ENCODE results near the gene PCBP3. TPM values are rescaled to one million over a fixed set of nuclear protein-coding genes. Genes with fewer than 3 reads are reported as not detected.

The PCBP3 gene
- total RNA-seq, 1 experiment from 2014 or later: not detected

- Histone ChIP-seq H2AFZ (no peak overlapping the region), H3K79me2 (ENCODE audit: low read depth) (no peaks in the 10 kb centered on the region), H3K9me3 (ENCODE audit: insufficient read depth, low read depth) (no peaks in the 10 kb centered on the region), H3K4me1 (replicated peaks; ENCODE audit: insufficient read depth) (0 out of 2 replicates have a peak, but pooled peaks cover 11% of the 10 kb centered on the region), H3K9me2 (ENCODE audit: insufficient read depth) (no peaks in the 10 kb centered on the region), H3K36me3 (ENCODE audit: low read depth) (no peaks in the 10 kb centered on the region), H3K4me2 (no peak overlapping the region), H4K20me1 (ENCODE audit: insufficient read depth) (no peaks in the 10 kb centered on the region), H3K27me3 (ENCODE audit: insufficient read depth, low read depth) (0 out of 2 replicates have a peak, but pooled peaks cover 9% of the 10 kb centered on the region), H3F3A (ENCODE audit: insufficient read depth, low read depth) (no peaks in the 10 kb centered on the region), H3K4me3 (no peak overlapping the region), H3K27ac (no peak overlapping the region)
- TF ChIP-seq EZH2 (IDR thresholded peaks at IDR 0.05; ENCODE audit: low read depth) (no peak), CTCF (conservative IDR thresholded peaks at IDR 0.05) (no peak)
- BruUV-seq (replicated peaks): no TSS peak
- no peak for DNase-seq
- intact Hi-C loops (cut with micrococcal nuclease; ENCODE audit: unreplicated experiment): no loop called here
- ChIA-PET CTCF (no interaction called here), POLR2A (ENCODE audit: unreplicated experiment) (no interaction called here)
Observed at GRCh38 chr21:45871616-45872236, 228.2 kb downstream of the PCBP3 start.

- no peak for DNase-seq
- ChIA-PET POLR2A (ENCODE audit: unreplicated experiment) (interaction anchor here (0.7 kb wide), 1 partner anchor 552 kb away, joined by 6 read pairs; no protein-coding TSS in a partner anchor), CTCF (no interaction called here)
- H3K4me2 ChIP-seq: no peak overlapping the region
- H3K27ac ChIP-seq: no peak overlapping the region
- BruUV-seq (replicated peaks): no TSS peak
- intact Hi-C loops (cut with micrococcal nuclease; ENCODE audit: unreplicated experiment): no loop called here
- no peaks in the 10 kb centered on the region for H3F3A ChIP-seq (ENCODE audit: insufficient read depth, low read depth)
- H4K20me1 ChIP-seq (ENCODE audit: insufficient read depth): no peaks in the 10 kb centered on the region
- H3K79me2 ChIP-seq (ENCODE audit: low read depth): no peaks in the 10 kb centered on the region
- no peaks in the 10 kb centered on the region for H3K9me3 ChIP-seq (ENCODE audit: insufficient read depth, low read depth)
- 0 out of 2 replicates have a peak, but pooled peaks cover 7% of the 10 kb centered on the region for H3K27me3 ChIP-seq (ENCODE audit: insufficient read depth, low read depth)
- H3K4me3 ChIP-seq: no peak overlapping the region
- TF ChIP-seq EZH2 (IDR thresholded peaks at IDR 0.05; ENCODE audit: low read depth): no peak
- no peak for TF ChIP-seq CTCF (conservative IDR thresholded peaks at IDR 0.05)
- no peaks in the 10 kb centered on the region for H3K36me3 ChIP-seq (ENCODE audit: low read depth)
- H3K9me2 ChIP-seq (ENCODE audit: insufficient read depth): no peaks in the 10 kb centered on the region
- no peak overlapping the region for H2AFZ ChIP-seq
- peaks cover 11% of the 10 kb centered on the region; the same call in 1 of the 2 replicates for H3K4me1 ChIP-seq (replicated peaks; ENCODE audit: insufficient read depth)
Observed at GRCh38 chr21:45872471-45872870, 228.9 kb downstream of the PCBP3 start.

GRCh38 chr21:45872902-45873301, 229.4 kb downstream of the PCBP3 start:
- no peak overlapping the region for H2AFZ ChIP-seq
- no peak for DNase-seq
- H3K27ac ChIP-seq: no peak overlapping the region
- H3K79me2 ChIP-seq (ENCODE audit: low read depth): no peaks in the 10 kb centered on the region
- ChIA-PET CTCF (no interaction called here), POLR2A (ENCODE audit: unreplicated experiment) (interaction anchor here (0.7 kb wide), 1 partner anchor 552 kb away, joined by 6 read pairs; no protein-coding TSS in a partner anchor)
- BruUV-seq (replicated peaks): no TSS peak
- H3K9me3 ChIP-seq (ENCODE audit: insufficient read depth, low read depth): no peaks in the 10 kb centered on the region
- no peaks in the 10 kb centered on the region for H3K36me3 ChIP-seq (ENCODE audit: low read depth)
- H3K4me2 ChIP-seq: no peak overlapping the region
- no peak overlapping the region for H3K4me3 ChIP-seq
- intact Hi-C loops (cut with micrococcal nuclease; ENCODE audit: unreplicated experiment): no loop called here
- no peaks in the 10 kb centered on the region for H3F3A ChIP-seq (ENCODE audit: insufficient read depth, low read depth)
- no peaks in the 10 kb centered on the region for H3K9me2 ChIP-seq (ENCODE audit: insufficient read depth)
- no peak for TF ChIP-seq EZH2 (IDR thresholded peaks at IDR 0.05; ENCODE audit: low read depth)
- TF ChIP-seq CTCF (conservative IDR thresholded peaks at IDR 0.05): no peak
- H3K4me1 ChIP-seq (replicated peaks; ENCODE audit: insufficient read depth): peaks cover 16% of the 10 kb centered on the region
- H4K20me1 ChIP-seq (ENCODE audit: insufficient read depth): no peaks in the 10 kb centered on the region
- 0 out of 2 replicates have a peak, but pooled peaks cover 3% of the 10 kb centered on the region for H3K27me3 ChIP-seq (ENCODE audit: insufficient read depth, low read depth)
